ENCODE measurements around the gene EPX. TPM values are rescaled to one million over a fixed set of nuclear protein-coding genes. Genes with fewer than 3 reads are reported as not detected.
"Not testable (repeated sequence)": the region's sequence is repeated elsewhere in the genome, so short reads cannot be mapped to it uniquely, and the experiment has no call there.

EPX gene, protein sequence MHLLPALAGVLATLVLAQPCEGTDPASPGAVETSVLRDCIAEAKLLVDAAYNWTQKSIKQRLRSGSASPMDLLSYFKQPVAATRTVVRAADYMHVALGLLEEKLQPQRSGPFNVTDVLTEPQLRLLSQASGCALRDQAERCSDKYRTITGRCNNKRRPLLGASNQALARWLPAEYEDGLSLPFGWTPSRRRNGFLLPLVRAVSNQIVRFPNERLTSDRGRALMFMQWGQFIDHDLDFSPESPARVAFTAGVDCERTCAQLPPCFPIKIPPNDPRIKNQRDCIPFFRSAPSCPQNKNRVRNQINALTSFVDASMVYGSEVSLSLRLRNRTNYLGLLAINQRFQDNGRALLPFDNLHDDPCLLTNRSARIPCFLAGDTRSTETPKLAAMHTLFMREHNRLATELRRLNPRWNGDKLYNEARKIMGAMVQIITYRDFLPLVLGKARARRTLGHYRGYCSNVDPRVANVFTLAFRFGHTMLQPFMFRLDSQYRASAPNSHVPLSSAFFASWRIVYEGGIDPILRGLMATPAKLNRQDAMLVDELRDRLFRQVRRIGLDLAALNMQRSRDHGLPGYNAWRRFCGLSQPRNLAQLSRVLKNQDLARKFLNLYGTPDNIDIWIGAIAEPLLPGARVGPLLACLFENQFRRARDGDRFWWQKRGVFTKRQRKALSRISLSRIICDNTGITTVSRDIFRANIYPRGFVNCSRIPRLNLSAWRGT
- total RNA-seq (ENCODE audit: unreplicated experiment) = not detected
- long read RNA-seq, partial matches to known transcripts = 0 of 5 reads
- long read RNA-seq, other reads (novel, unspliced or antisense) = 5 of 5 reads

DNA sequence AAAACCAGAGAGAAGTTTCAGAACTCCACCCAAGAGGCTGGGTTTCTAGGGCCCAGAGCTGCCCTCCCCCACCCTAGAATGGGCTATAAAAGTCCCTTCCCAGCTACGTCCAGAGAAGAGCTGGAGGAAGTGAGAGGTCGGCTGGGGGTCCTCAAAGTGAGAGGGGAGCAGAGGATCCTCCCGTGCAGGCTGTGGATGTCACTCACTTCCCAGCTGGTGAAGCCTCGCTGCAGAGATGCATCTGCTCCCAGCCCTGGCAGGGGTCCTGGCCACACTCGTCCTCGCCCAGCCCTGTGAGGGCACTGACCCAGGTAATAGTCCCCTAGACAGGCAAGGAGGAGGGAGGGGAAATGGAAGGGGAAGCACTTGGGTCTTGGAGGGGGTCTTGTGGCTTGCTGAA is at the start of gene EPX:
Gene EPX, plus strand, starts transcription at position 115 of the 400 bp plus-strand sequence. Its CDS starts 121 bp downstream, at position 236.
- Mint-ChIP-seq H3K9me3 (ENCODE audit: unreplicated experiment) (peaks cover 12% of the 10 kb centered on the region), H3K27me3 (ENCODE audit: unreplicated experiment) (peaks cover 8% of the 10 kb centered on the region), H3K36me3 (ENCODE audit: unreplicated experiment) (no peaks in the 10 kb centered on the region), H3K4me1 (ENCODE audit: low read depth, unreplicated experiment) (no peaks in the 10 kb centered on the region), H3K27ac (ENCODE audit: unreplicated experiment) (no peak within 1 kb of the TSS), H3K4me3 (ENCODE audit: unreplicated experiment) (no peak within 1 kb of the TSS)
- TF ChIP-seq, protein P1, sequence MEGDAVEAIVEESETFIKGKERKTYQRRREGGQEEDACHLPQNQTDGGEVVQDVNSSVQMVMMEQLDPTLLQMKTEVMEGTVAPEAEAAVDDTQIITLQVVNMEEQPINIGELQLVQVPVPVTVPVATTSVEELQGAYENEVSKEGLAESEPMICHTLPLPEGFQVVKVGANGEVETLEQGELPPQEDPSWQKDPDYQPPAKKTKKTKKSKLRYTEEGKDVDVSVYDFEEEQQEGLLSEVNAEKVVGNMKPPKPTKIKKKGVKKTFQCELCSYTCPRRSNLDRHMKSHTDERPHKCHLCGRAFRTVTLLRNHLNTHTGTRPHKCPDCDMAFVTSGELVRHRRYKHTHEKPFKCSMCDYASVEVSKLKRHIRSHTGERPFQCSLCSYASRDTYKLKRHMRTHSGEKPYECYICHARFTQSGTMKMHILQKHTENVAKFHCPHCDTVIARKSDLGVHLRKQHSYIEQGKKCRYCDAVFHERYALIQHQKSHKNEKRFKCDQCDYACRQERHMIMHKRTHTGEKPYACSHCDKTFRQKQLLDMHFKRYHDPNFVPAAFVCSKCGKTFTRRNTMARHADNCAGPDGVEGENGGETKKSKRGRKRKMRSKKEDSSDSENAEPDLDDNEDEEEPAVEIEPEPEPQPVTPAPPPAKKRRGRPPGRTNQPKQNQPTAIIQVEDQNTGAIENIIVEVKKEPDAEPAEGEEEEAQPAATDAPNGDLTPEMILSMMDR (IDR thresholded peaks at IDR 0.05; ENCODE audit: partially characterized antibody, unreplicated experiment) = no peak
- DNase-seq = no peak

DNA sequence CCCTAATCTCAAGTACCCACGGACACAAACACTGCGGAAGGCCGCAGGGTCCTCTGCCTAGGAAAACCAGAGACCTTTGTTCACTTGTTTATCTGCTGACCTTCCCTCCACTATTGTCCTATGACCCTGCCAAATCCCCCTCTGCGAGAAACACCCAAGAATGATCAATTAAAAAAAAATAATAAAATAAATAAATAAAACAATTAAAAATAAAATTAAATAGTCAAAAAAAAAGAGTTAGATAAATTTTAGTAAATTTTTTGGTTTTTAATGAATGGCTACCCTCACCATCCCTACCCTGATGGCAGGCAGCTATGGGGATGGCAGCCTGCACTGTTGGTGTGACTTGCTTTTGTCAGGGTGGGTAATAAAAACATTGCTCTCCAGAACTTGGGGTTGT is 49.2 kb upstream of the EPX start:
- not testable (repeated sequence) for H3K4me1 Mint-ChIP-seq (ENCODE audit: low read depth, unreplicated experiment); H3K4me3 Mint-ChIP-seq (ENCODE audit: unreplicated experiment); H3K27me3 Mint-ChIP-seq (ENCODE audit: unreplicated experiment); H3K27ac Mint-ChIP-seq (ENCODE audit: unreplicated experiment); DNase-seq; H3K9me3 Mint-ChIP-seq (ENCODE audit: unreplicated experiment)
- H3K36me3 Mint-ChIP-seq (ENCODE audit: unreplicated experiment) = peaks cover 16% of the 10 kb centered on the region

DNA sequence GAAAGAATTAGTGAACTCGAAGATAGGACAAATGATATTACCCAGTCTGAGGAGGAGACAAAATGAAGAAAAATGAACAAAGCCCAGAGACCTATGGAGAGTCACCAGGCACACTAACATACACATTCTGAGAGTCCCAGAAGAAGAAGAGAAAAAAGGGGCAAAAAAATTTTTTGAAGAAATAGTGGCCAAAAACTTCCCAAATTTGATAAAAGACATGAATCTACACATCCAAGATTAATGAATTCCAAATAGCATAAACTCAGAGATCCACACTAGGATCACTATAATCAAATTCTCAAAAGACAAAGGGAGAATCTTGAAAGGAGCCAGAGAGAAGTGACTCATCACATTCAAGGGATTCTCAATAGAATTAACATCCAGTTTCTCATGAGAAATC is 47.7 kb upstream of the EPX start:
- H3K4me3 Mint-ChIP-seq (ENCODE audit: unreplicated experiment) = no peak overlapping the region
- H3K36me3 Mint-ChIP-seq (ENCODE audit: unreplicated experiment) = peaks cover 16% of the 10 kb centered on the region
- peaks cover 6% of the 10 kb centered on the region for H3K9me3 Mint-ChIP-seq (ENCODE audit: unreplicated experiment)
- no peak overlapping the region for H3K27ac Mint-ChIP-seq (ENCODE audit: unreplicated experiment)
- no peak for DNase-seq
- TF ChIP-seq, protein P1 (IDR thresholded peaks at IDR 0.05; ENCODE audit: partially characterized antibody, unreplicated experiment) = no peak
- H3K27me3 Mint-ChIP-seq (ENCODE audit: unreplicated experiment) = peaks cover 4% of the 10 kb centered on the region
- no peaks in the 10 kb centered on the region for H3K4me1 Mint-ChIP-seq (ENCODE audit: low read depth, unreplicated experiment)

DNA sequence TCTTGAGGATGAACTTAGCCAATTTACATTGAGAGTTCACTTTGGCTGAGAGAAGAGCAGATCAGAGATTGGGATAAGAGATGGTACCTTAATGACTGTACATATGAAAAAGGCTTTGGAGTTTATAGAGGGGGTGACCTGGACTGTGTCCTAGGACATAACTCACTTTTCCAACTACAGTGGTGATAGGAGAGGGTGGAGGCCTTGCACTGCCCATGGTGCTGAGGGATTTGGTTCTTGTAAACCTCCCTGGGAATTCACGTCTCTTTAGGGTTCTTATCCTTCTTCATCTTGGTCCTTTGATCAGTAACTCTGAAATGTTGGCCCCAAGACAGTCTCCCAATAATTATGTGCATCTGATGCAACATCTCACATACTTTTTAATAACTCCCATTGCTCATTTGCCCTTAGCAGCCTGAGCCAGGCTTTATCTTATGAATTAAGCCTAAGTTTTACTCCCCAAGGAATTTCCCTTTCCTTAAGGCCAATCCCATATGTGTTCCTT is 44.5 kb upstream of the EPX start, which contains the start of gene OR4D1:
Gene OR4D1, plus strand, starts transcription at position 455 of the 505 bp plus-strand sequence. CDS start 6,770 bp downstream, outside the sequence.
- no peak within 1 kb of the TSS for H3K4me3 Mint-ChIP-seq (ENCODE audit: unreplicated experiment)
- TF ChIP-seq, protein P1 (IDR thresholded peaks at IDR 0.05; ENCODE audit: partially characterized antibody, unreplicated experiment) = no peak
- H3K36me3 Mint-ChIP-seq (ENCODE audit: unreplicated experiment) = peaks cover 12% of the 10 kb centered on the region
- no peak for DNase-seq
- H3K4me1 Mint-ChIP-seq (ENCODE audit: low read depth, unreplicated experiment) = no peaks in the 10 kb centered on the region
- no peak within 1 kb of the TSS for H3K27ac Mint-ChIP-seq (ENCODE audit: unreplicated experiment)
- H3K27me3 Mint-ChIP-seq (ENCODE audit: unreplicated experiment) = peaks cover 6% of the 10 kb centered on the region
- peaks cover 3% of the 10 kb centered on the region for H3K9me3 Mint-ChIP-seq (ENCODE audit: unreplicated experiment)

DNA sequence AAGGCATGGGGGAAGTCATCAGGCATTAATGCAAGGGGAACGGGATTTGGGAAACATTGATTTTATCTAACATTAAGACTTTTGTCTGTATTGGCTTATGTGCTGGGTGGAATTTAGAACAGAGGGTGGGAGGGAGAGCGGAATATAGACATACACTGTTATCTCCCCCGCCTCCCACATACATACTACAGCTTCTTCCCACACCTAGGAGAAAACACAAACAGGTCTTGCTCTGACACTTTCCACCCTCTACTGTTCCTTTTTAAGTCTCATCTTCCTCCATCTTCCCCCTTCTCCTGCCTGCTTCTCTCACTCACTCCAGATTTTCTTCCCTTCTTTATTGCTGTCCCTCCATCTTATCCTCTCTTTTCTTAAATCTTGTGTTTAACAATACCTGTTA is 43.9 kb upstream of the EPX start:
- H3K36me3 Mint-ChIP-seq (ENCODE audit: unreplicated experiment) = peaks cover 12% of the 10 kb centered on the region
- TF ChIP-seq, protein P1 (IDR thresholded peaks at IDR 0.05; ENCODE audit: partially characterized antibody, unreplicated experiment) = no peak
- no peak for DNase-seq
- no peak overlapping the region for H3K4me3 Mint-ChIP-seq (ENCODE audit: unreplicated experiment)
- no peak overlapping the region for H3K27ac Mint-ChIP-seq (ENCODE audit: unreplicated experiment)
- no peaks in the 10 kb centered on the region for H3K4me1 Mint-ChIP-seq (ENCODE audit: low read depth, unreplicated experiment)
- H3K27me3 Mint-ChIP-seq (ENCODE audit: unreplicated experiment) = peaks cover 6% of the 10 kb centered on the region
- peaks cover 3% of the 10 kb centered on the region for H3K9me3 Mint-ChIP-seq (ENCODE audit: unreplicated experiment)
